Astrocyte (in vitro differentiated cells and primary cell): Measurements from ENCODE around the gene NOX1.

Experiments
- EZH2 ChIP-seq: IDR thresholded peaks from 2 replicates; pipeline ENCODE4 v1.6.1; 2012; ENCODE audit warnings: mild to moderate bottlenecking, low read length, inconsistent platforms; ENCODE audit not compliant: insufficient read depth
- TF ChIP-seq, protein P1 (sequence below): IDR thresholded peaks from 2 replicates; pipeline ENCODE4 v1.5.1; 2011; ENCODE audit warnings: low read depth, mild to moderate bottlenecking, inconsistent platforms, low read length, moderate library complexity; ENCODE audit not compliant: insufficient read depth

DNA sequence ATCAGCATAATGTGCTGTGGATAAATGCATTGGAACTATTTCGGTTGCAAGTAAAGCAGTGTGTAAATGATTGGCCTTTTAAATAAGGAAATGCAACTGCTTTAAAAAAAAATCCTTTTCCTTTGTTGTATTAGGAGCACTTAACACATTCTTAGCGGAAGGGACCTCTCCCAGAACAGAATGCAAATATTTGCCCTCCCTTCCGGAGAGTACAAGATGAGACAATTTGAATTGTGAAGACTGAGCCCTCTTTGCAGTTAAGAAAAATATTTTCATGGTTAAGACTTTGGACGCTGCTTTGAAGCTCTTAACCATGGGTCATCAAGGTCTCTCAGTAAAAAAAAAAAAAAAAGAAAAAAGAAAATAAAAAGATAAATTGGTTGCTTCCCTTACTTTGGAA, 9.5 kb upstream of the NOX1 start:
- TF ChIP-seq, protein P1, sequence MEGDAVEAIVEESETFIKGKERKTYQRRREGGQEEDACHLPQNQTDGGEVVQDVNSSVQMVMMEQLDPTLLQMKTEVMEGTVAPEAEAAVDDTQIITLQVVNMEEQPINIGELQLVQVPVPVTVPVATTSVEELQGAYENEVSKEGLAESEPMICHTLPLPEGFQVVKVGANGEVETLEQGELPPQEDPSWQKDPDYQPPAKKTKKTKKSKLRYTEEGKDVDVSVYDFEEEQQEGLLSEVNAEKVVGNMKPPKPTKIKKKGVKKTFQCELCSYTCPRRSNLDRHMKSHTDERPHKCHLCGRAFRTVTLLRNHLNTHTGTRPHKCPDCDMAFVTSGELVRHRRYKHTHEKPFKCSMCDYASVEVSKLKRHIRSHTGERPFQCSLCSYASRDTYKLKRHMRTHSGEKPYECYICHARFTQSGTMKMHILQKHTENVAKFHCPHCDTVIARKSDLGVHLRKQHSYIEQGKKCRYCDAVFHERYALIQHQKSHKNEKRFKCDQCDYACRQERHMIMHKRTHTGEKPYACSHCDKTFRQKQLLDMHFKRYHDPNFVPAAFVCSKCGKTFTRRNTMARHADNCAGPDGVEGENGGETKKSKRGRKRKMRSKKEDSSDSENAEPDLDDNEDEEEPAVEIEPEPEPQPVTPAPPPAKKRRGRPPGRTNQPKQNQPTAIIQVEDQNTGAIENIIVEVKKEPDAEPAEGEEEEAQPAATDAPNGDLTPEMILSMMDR = no peak
- TF ChIP-seq EZH2 = no peak
